Prostate gland (tissue), 2 donors: Measurements from ENCODE around the gene SPACDR. TPM values are rescaled to one million over a fixed set of nuclear protein-coding genes. Genes with fewer than 3 reads are reported as not detected.
"Not testable (repeated sequence)": the region's sequence is repeated elsewhere in the genome, so short reads cannot be mapped to it uniquely, and the experiment has no call there.

Experiments used
- DNase-seq: peaks from one replicate; pipeline ENCODE4 v3.0.0-alpha.2; 2019; ENCODE audit warnings: low spot score
- H3K27ac ChIP-seq, 2 donors: fragments of 200-600 bp; sonication (generic); 2 replicates each; pipeline ENCODE4 v1.5.1; 2017 to 2019
- H3K27me3 ChIP-seq: fragments of 200-600 bp; sonication (generic); replicated peaks from 2 replicates; pipeline ENCODE4 v1.5.1; 2019; ENCODE audit not compliant: insufficient read depth
- H3K36me3 ChIP-seq, 2 donors: fragments of 200-600 bp; sonication (generic); 1 replicate in 1 of 2; 2 replicates in 1 of 2; pipeline versions ENCODE4 v1.5.1 to v1.8.1; 2017 to 2019
- H3K4me1 ChIP-seq: fragments of 200-600 bp; sonication (generic); replicated peaks from 2 replicates; pipeline ENCODE4 v1.5.1; 2019
- H3K4me3 ChIP-seq, 2 donors: fragments of 200-600 bp; sonication (generic); 2 replicates each; pipeline ENCODE4 v1.5.1; 2017 to 2019
- H3K9me3 ChIP-seq: fragments of 200-600 bp; sonication (generic); 2 replicates; pipeline ENCODE4 v1.5.1; 2017
- CTCF ChIP-seq, 4 experiments: fragments of 200-600 bp in 2 of 4; fragments of 450-650 bp in 2 of 4; sonication (generic) in 2 of 4; IDR thresholded peaks; 1 replicate in 3 of 4; 2 replicates in 1 of 4; pipeline ENCODE4 v1.5.1; 2016 to 2019; ENCODE audit warnings: antibody characterized with exemption in 4 of 4, mild to moderate bottlenecking in 2 of 4, moderate library complexity in 2 of 4
- POLR2A ChIP-seq: fragments of 450-650 bp; IDR thresholded peaks from one replicate; pipeline ENCODE4 v1.6.1; 2016; ENCODE audit warnings: antibody characterized with exemption, mild to moderate bottlenecking
- POLR2AphosphoS5 ChIP-seq: sonication (generic); formaldehyde crosslinking; IDR thresholded peaks from one replicate; pipeline ENCODE4 v1.6.1; 2017; ENCODE audit warnings: antibody characterized with exemption
- WGBS: methylation state at CpG from one replicate; pipeline ENCODE4 v1.1.5; 2018; 5-methylcytosine and 5-hydroxymethylcytosine counted together
- intact Hi-C: fragments of 100-400 bp; cut with DNase I; formaldehyde crosslinking; loops from one replicate; pipeline ENCODE4 v1.14.2; 2022
- total RNA-seq, 2 donors: library from RNA; depleted of rRNA; stranded (reverse); fragments of >200 nt; gene quantifications; one replicate each; pipeline ENCODE4 v1.1.0, GENCODE V29; 2016

SPACDR gene
- total RNA-seq, 2 donors from 2014 or later: 11.9 TPM; not detected in 1

DNA sequence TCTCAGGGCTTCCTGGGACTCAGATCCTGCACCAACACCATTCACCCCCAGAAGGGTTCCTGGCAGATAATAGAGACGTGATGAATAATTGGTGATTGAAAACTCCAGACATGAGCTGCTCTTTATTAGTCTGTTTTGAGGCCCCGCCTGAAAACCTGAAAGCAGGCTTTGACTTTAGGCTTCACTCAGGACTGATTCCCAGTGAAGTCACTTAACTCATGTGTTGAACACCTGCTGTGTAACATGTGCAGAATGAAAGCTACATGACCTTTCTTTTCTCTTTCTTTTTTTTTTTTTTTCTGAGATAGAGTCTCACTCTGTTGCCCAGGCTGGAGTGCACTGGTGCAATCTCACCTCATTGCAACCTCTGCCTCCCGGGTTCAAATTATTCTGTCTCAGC is 8.9 kb downstream of the SPACDR start:
- H3K27ac ChIP-seq: no peak overlapping the region
- no peaks in the 10 kb centered on the region for H3K4me1 ChIP-seq
- WGBS: 91% methylated on average over 3 of the region's 3 CpGs
- no peaks in the 10 kb centered on the region for H3K9me3 ChIP-seq
- intact Hi-C loops: no loop called here
- no peaks in the 10 kb centered on the region for H3K27me3 ChIP-seq
- DNase-seq: no peak
- no peaks in the 10 kb centered on the region for H3K36me3 ChIP-seq
- no peak overlapping the region for H3K4me3 ChIP-seq
- TF ChIP-seq POLR2A (no peak), CTCF (IDR thresholded peaks at IDR 0.05) (no peak), POLR2AphosphoS5 (no peak)

- H3K27ac ChIP-seq, H3K9me3 ChIP-seq, H3K36me3 ChIP-seq, H3K4me1 ChIP-seq, H3K27me3 ChIP-seq, intact Hi-C loops, DNase-seq, H3K4me3 ChIP-seq: not testable (repeated sequence)
- whole genome bisulfite sequencing: 94% methylated on average over 8 of the region's 8 CpGs
Measured at GRCh38 chr7:100453854-100454253, 10.2 kb downstream of the SPACDR start.

DNA sequence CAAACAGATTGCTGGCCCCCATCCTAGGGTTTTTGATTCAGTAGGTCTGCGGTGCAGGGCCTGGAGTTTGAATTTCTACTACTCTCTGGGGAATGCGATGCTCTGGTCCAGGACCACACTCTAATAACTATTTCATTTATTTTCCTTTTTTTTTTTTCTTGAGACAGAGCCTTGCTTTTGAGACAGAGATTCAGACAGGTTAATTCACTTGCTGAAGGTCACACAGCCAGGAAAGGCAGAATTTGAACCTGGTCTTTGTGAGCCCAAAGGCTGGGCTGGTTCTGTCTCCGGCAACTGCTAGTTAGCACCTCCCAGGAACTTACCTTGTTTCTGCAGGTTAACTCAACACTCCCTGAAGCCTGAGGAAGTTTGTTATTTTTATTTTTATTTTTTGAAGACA is 11.5 kb downstream of the SPACDR start:
- intact Hi-C loops: no loop called here
- Histone ChIP-seq H3K27me3 (no peaks in the 10 kb centered on the region), H3K27ac (no peak overlapping the region), H3K4me3 (no peak overlapping the region), H3K36me3 (no peaks in the 10 kb centered on the region), H3K4me1 (no peaks in the 10 kb centered on the region), H3K9me3 (no peaks in the 10 kb centered on the region)
- DNase-seq: no peak
- TF ChIP-seq POLR2A: no peak
- TF ChIP-seq POLR2AphosphoS5: no peak
- TF ChIP-seq CTCF (IDR thresholded peaks at IDR 0.05): no peak
- 67% methylated on average over 3 of the region's 3 CpGs for WGBS

- intact Hi-C loops: no loop called here
- 86% methylated on average over 13 of the region's 13 CpGs for WGBS
- no peak for DNase-seq
- Histone ChIP-seq H3K4me3 (no peak overlapping the region), H3K4me1 (no peaks in the 10 kb centered on the region), H3K9me3 (no peaks in the 10 kb centered on the region), H3K27ac (no peak overlapping the region), H3K36me3 (no peaks in the 10 kb centered on the region), H3K27me3 (no peaks in the 10 kb centered on the region)
- no peak for TF ChIP-seq CTCF (IDR thresholded peaks at IDR 0.05)
- no peak for TF ChIP-seq POLR2A
- no peak for TF ChIP-seq POLR2AphosphoS5
Measured at GRCh38 chr7:100449190-100449795, 14.8 kb downstream of the SPACDR start.

DNA sequence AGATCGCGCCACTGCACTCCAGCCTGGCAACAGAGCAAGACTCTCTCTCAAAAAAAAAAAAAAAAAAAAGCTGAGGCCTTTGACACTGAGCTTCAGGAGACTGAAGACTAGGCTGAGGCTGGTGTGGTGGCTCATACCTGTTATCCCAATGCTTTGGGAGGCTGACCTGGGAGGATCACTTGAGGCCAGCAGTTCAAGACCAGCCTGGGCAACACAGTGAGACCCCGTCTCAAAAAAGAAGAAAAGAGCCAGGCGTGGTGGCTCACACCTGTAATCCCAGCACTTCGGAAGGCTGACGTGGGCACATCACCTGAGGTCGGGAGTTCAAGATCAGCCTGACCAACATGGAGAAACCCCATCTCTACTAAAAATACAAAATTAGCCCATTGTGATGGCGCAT is 16.7 kb downstream of the SPACDR start:
- H3K27ac ChIP-seq, intact Hi-C loops, H3K4me3 ChIP-seq, H3K9me3 ChIP-seq, DNase-seq, H3K27me3 ChIP-seq, H3K36me3 ChIP-seq, H3K4me1 ChIP-seq: not testable (repeated sequence)
- 97% methylated on average over 8 of the region's 8 CpGs for WGBS

GRCh38 chr7:100446040-100446439 is 18.0 kb downstream of the SPACDR start:
- Histone ChIP-seq H3K27ac (no peak overlapping the region), H3K4me3 (no peak overlapping the region), H3K36me3 (no peaks in the 10 kb centered on the region), H3K4me1 (no peaks in the 10 kb centered on the region), H3K9me3 (no peaks in the 10 kb centered on the region), H3K27me3 (no peaks in the 10 kb centered on the region)
- TF ChIP-seq CTCF (IDR thresholded peaks at IDR 0.05) (no peak), POLR2AphosphoS5 (no peak), POLR2A (no peak)
- intact Hi-C loops: no loop called here
- 77% methylated on average over 2 of the region's 2 CpGs for WGBS
- DNase-seq: no peak
